ENCODE measurements around the gene CLDND2. TPM values are rescaled to one million over a fixed set of nuclear protein-coding genes. Genes with fewer than 3 reads are reported as not detected.
"Not testable (repeated sequence)": the region's sequence is repeated elsewhere in the genome, so short reads cannot be mapped to it uniquely, and the experiment has no call there.

Gene CLDND2
- total RNA-seq = not detected

- intact Hi-C loops (cut with DNase I) = no loop called here
- DNase-seq (no peak), ATAC-seq (no peak)
- no peaks in the 10 kb centered on the region for H3K27me3 ChIP-seq
- peak within 1 kb of the TSS in 1 of 2 donors; percentile 53 for H3K4me3 ChIP-seq
- 68 to 83% methylated on average over 9 to 23 of the region's 23 CpGs for WGBS, 2 donors
- H3K9me3 ChIP-seq = no peaks in the 10 kb centered on the region
- no peaks in the 10 kb centered on the region for H3K36me3 ChIP-seq (replicated peaks in 1 of 2; ENCODE audit: insufficient read depth in 1 of 2, low read depth in 2 of 2)
- TF ChIP-seq CTCF (IDR thresholded peaks at IDR 0.05) = no peak
- TF ChIP-seq POLR2A (IDR thresholded peaks at IDR 0.05) = no peak
- peak within 1 kb of the TSS; percentile 19 to 98 (median 64) for H3K27ac ChIP-seq
- peaks cover 30% of the 10 kb centered on the region for H3K4me1 ChIP-seq
These were observed at the start of gene CLDND2 for GRCh38 chr19:51368366-51369282. CLDND2 (minus strand) TSS chr19:51369003; CDS start chr19:51368577, 426 bp downstream.

- no peaks in the 10 kb centered on the region for H3K36me3 ChIP-seq (replicated peaks in 1 of 2; ENCODE audit: insufficient read depth in 1 of 2, low read depth in 2 of 2)
- WGBS, 2 donors = 40 to 49% methylated on average over 2 to 3 of the region's 3 CpGs
- H3K27me3 ChIP-seq = no peaks in the 10 kb centered on the region
- H3K4me1 ChIP-seq = no peaks in the 10 kb centered on the region
- H3K4me3 ChIP-seq = no peak overlapping the region
- H3K9me3 ChIP-seq = no peaks in the 10 kb centered on the region
- ATAC-seq (no peak), DNase-seq (no peak)
- intact Hi-C loops (cut with DNase I) = no loop called here
- TF ChIP-seq CTCF (IDR thresholded peaks at IDR 0.05) = no peak
- TF ChIP-seq POLR2A (IDR thresholded peaks at IDR 0.05) = no peak
- peak overlapping the region in 1 of 4 donors; percentile 55 for H3K27ac ChIP-seq
These were observed 49.0 kb upstream of the CLDND2 start for GRCh38 chr19:51417810-51418157.

- WGBS, 2 donors = 39 to 46% methylated on average over 12 to 21 of the region's 21 CpGs
- ATAC-seq (no peak), DNase-seq (peak in 2 of 4 donors; percentile 12 to 59)
- Histone ChIP-seq H3K4me1 (no peaks in the 10 kb centered on the region), H3K36me3 (replicated peaks in 1 of 2; ENCODE audit: insufficient read depth in 1 of 2, low read depth in 2 of 2) (no peaks in the 10 kb centered on the region), H3K9me3 (no peaks in the 10 kb centered on the region), H3K27ac (peak within 1 kb of the TSS in 1 of 4 donors; percentile 55), H3K27me3 (no peaks in the 10 kb centered on the region), H3K4me3 (no peak within 1 kb of the TSS)
- TF ChIP-seq CTCF (IDR thresholded peaks at IDR 0.05) (no peak), POLR2A (IDR thresholded peaks at IDR 0.05) (peak in 2 of 3 donors; percentile 9 to 36)
- intact Hi-C loops (cut with DNase I) = no loop called here
These were observed 48.5 kb upstream of the CLDND2 start, which contains the start of gene SIGLEC10 for GRCh38 chr19:51417107-51417809. SIGLEC10 (minus strand) TSS chr19:51417642; CDS start chr19:51417581, 61 bp downstream.

- ATAC-seq; H3K27me3 ChIP-seq; H3K9me3 ChIP-seq; H3K27ac ChIP-seq; H3K4me1 ChIP-seq; intact Hi-C loops (cut with DNase I); DNase-seq; H3K4me3 ChIP-seq; H3K36me3 ChIP-seq (replicated peaks in 1 of 2; ENCODE audit: insufficient read depth in 1 of 2, low read depth in 2 of 2): not testable (repeated sequence)
- WGBS, 2 donors = 51 to 54% methylated on average over 7 to 14 of the region's 15 CpGs
These were observed 47.6 kb upstream of the CLDND2 start for GRCh38 chr19:51416422-51416821.

GRCh38 chr19:51415187-51415586, 46.4 kb upstream of the CLDND2 start:
- WGBS, 2 donors = 62 to 91% methylated on average over 6 to 12 of the region's 12 CpGs
- no peak for ATAC-seq
- Histone ChIP-seq H3K27me3 (no peaks in the 10 kb centered on the region), H3K27ac (no peak overlapping the region), H3K9me3 (no peaks in the 10 kb centered on the region), H3K36me3 (replicated peaks in 1 of 2; ENCODE audit: insufficient read depth in 1 of 2, low read depth in 2 of 2) (no peaks in the 10 kb centered on the region), H3K4me3 (no peak overlapping the region), H3K4me1 (no peaks in the 10 kb centered on the region)
- no peak for TF ChIP-seq CTCF (IDR thresholded peaks at IDR 0.05)
- intact Hi-C loops (cut with DNase I) = no loop called here
- DNase-seq = no peak
